HCT116 (cell line): ENCODE results near the gene NR1H4. TPM values are rescaled to one million over a fixed set of nuclear protein-coding genes. Genes with fewer than 3 reads are reported as not detected.

Experiments
- ATAC-seq: fragments of 200-7000 bp; cut with Tn5 transposase; 2 replicates; pipeline ENCODE4 v1.9.1; 2020; ENCODE audit warnings: mild to moderate bottlenecking, moderate library complexity
- BruUV-seq: library from RNA; stranded (reverse); fragments of 400-500 nt; replicated peaks from 2 replicates; lab custom pipeline; 2021; lab: Mats Ljungman, UMichigan
- CTCF ChIA-PET: fragments of 300-600 bp; sonication (Branson Sonifier 250); formaldehyde crosslinking; loops from one replicate; lab custom pipeline; 2021; ENCODE audit warnings: antibody characterized with exemption; lab: Charles Lee
- POLR2A ChIA-PET: fragments of 300-600, 350-600 bp; sonication (Branson Sonifier 250); formaldehyde crosslinking; loops from one replicate; lab custom pipeline; 2021; ENCODE audit warnings: antibody characterized with exemption; lab: Charles Lee
- RAD21 ChIA-PET, 2 experiments: fragments of 300-600 bp; sonication (Branson Sonifier 250); formaldehyde crosslinking; loops; one replicate each; lab custom pipeline; 2023; ENCODE audit warnings: low total read pairs in 2 of 2; ENCODE audit not compliant: uncharacterized antibody in 2 of 2, unreplicated experiment in 2 of 2, low non-redundant PET in 1 of 2; lab: Charles Lee
- DNase-seq: peaks from one replicate; pipeline ENCODE4 v3.0.0-alpha.2; 2010; ENCODE audit warnings: low read depth, low spot score
- H2AFZ ChIP-seq: fragments of 200-600 bp; shearing (Covaris generic), sonication (generic); 2 replicates; pipeline ENCODE4 v1.6.1; 2017; ENCODE audit warnings: low read depth, mixed run types, mixed read lengths, antibody characterized with exemption, low read length; ENCODE audit not compliant: poor library complexity, severe bottlenecking
- H3K27ac ChIP-seq: 2 replicates; pipeline ENCODE4 v1.5.1; 2012; ENCODE audit warnings: low read depth, low read length
- H3K27me3 ChIP-seq: fragments of 200-600 bp; sonication (generic); 2 replicates; pipeline ENCODE4 v1.6.1; 2016; ENCODE audit warnings: mixed run types, low read length, mixed read lengths; ENCODE audit not compliant: insufficient read depth
- H3K36me3 ChIP-seq, 2 experiments: fragments of 200-500 bp in 1 of 2; fragments of 200-600 bp in 1 of 2; sonication (Bioruptor generic) in 1 of 2; sonication (generic) in 1 of 2; 2 replicates each; pipeline versions ENCODE4 v1.5.1 to v1.6.1; 2014 to 2016; ENCODE audit warnings: low read length in 2 of 2, inconsistent platforms in 1 of 2, mixed read lengths in 1 of 2, mixed run types in 1 of 2; ENCODE audit not compliant: insufficient read depth in 2 of 2, control insufficient read depth in 1 of 2
- H3K4me1 ChIP-seq, 2 experiments: fragments of 200-600 bp in 1 of 2; sonication (generic) in 1 of 2; 2 replicates each; pipeline versions ENCODE4 v1.5.1 to v1.6.1; 2012 to 2017; ENCODE audit warnings: low read length in 2 of 2, inconsistent platforms in 1 of 2, mild to moderate bottlenecking in 1 of 2, mixed read lengths in 1 of 2, mixed run types in 1 of 2, moderate library complexity in 1 of 2; ENCODE audit not compliant: insufficient read depth in 2 of 2, control insufficient read depth in 1 of 2
- H3K4me2 ChIP-seq: fragments of 200-600 bp; sonication (generic); 2 replicates; pipeline ENCODE4 v1.6.1; 2017; ENCODE audit warnings: mixed run types, low read length, mixed read lengths
- H3K4me3 ChIP-seq, 2 experiments: fragments of 200-600 bp in 1 of 2; sonication (generic) in 1 of 2; replicated peaks in 1 of 2; 2 replicates each; pipeline ENCODE4 v1.5.1; 2011 to 2016; ENCODE audit warnings: low read length in 2 of 2, control low read depth in 1 of 2, low read depth in 1 of 2, mild to moderate bottlenecking in 1 of 2, mixed read lengths in 1 of 2, mixed run types in 1 of 2
- H3K79me2 ChIP-seq: fragments of 200-600 bp; sonication (generic); 2 replicates; pipeline ENCODE4 v1.6.1; 2017; ENCODE audit warnings: mild to moderate bottlenecking, mixed run types, low read length, moderate library complexity, mixed read lengths; ENCODE audit not compliant: insufficient read depth
- H3K9ac ChIP-seq: fragments of 200-600 bp; sonication (generic); 2 replicates; pipeline ENCODE4 v1.6.1; 2016; ENCODE audit warnings: low read length, mixed read lengths
- H3K9me2 ChIP-seq: fragments of 200-600 bp; sonication (generic), shearing (Covaris generic); 2 replicates; pipeline ENCODE4 v1.6.1; 2017; ENCODE audit warnings: mixed run types, mild to moderate bottlenecking, moderate library complexity; ENCODE audit not compliant: insufficient read depth
- H3K9me3 ChIP-seq, 2 experiments: fragments of 200-500 bp in 1 of 2; fragments of 200-600 bp in 1 of 2; sonication (Bioruptor generic) in 1 of 2; sonication (generic) in 1 of 2; 2 replicates each; pipeline ENCODE4 v1.6.1; 2014 to 2017; ENCODE audit warnings: low read length in 2 of 2, mixed read lengths in 2 of 2, inconsistent platforms in 1 of 2, low read depth in 1 of 2, mild to moderate bottlenecking in 1 of 2, mixed run types in 1 of 2, moderate library complexity in 1 of 2; ENCODE audit not compliant: control insufficient read depth in 1 of 2, insufficient read depth in 1 of 2
- H4K20me1 ChIP-seq: fragments of 200-600 bp; sonication (generic), shearing (Covaris generic); 2 replicates; pipeline ENCODE4 v1.6.1; 2017; ENCODE audit warnings: mixed run types, mild to moderate bottlenecking, moderate library complexity; ENCODE audit not compliant: insufficient read depth
- CEBPB ChIP-seq: IDR thresholded peaks from 2 replicates; pipeline ENCODE4 v1.6.1; 2012; ENCODE audit warnings: low read depth
- EGR1 ChIP-seq: IDR thresholded peaks from 2 replicates; pipeline ENCODE4 v1.6.1; 2012; ENCODE audit warnings: low read depth
- ELF1 ChIP-seq: IDR thresholded peaks from 2 replicates; pipeline ENCODE4 v1.6.1; 2012; ENCODE audit warnings: low read depth, borderline replicate concordance
- EZH2 ChIP-seq: fragments of 200-600 bp; sonication (generic); IDR thresholded peaks from 2 replicates; pipeline ENCODE4 v1.6.1; 2017; ENCODE audit warnings: antibody characterized with exemption, mixed run types
- EZH2phosphoT487 ChIP-seq: fragments of 200-600 bp; IDR thresholded peaks from 2 replicates; pipeline ENCODE4 v1.6.1; 2018; ENCODE audit warnings: antibody characterized with exemption, borderline replicate concordance
- FOSL1 ChIP-seq: IDR thresholded peaks from 2 replicates; pipeline ENCODE4 v1.6.1; 2012; ENCODE audit warnings: low read depth
- JUND ChIP-seq: IDR thresholded peaks from 2 replicates; pipeline ENCODE4 v1.6.1; 2012
- POLR2A ChIP-seq: IDR thresholded peaks from 2 replicates; pipeline ENCODE4 v1.7.0; 2011; ENCODE audit warnings: borderline replicate concordance; ENCODE audit not compliant: insufficient read depth, insufficient read length; ENCODE audit errors: extremely low read depth
- RAD21 ChIP-seq: IDR thresholded peaks from 2 replicates; pipeline ENCODE4 v1.6.1; 2012; ENCODE audit warnings: low read depth, mild to moderate bottlenecking
- SIN3A ChIP-seq: IDR thresholded peaks from 2 replicates; pipeline ENCODE4 v1.6.1; 2012; ENCODE audit warnings: low read depth
- SP1 ChIP-seq: IDR thresholded peaks from 2 replicates; pipeline ENCODE4 v1.6.1; 2012; ENCODE audit warnings: low read depth
- SRF ChIP-seq: IDR thresholded peaks from 2 replicates; pipeline ENCODE4 v1.6.1; 2012; ENCODE audit warnings: low read depth
- YY1 ChIP-seq: IDR thresholded peaks from 2 replicates; pipeline ENCODE4 v1.6.1; 2011; ENCODE audit warnings: low read length, low read depth, moderate library complexity, mild to moderate bottlenecking; ENCODE audit not compliant: insufficient replicate concordance; ENCODE audit errors: extremely low read depth
- ZFX ChIP-seq: fragments of 450-650 bp; IDR thresholded peaks from 2 replicates; pipeline ENCODE4 v1.6.1; 2017
- intact Hi-C: fragments of 100-400 bp; cut with micrococcal nuclease; formaldehyde crosslinking; loops from 2 replicates; pipeline ENCODE4 v1.10.0; 2022
- total RNA-seq: library from RNA; stranded (reverse); gene quantifications from one replicate; pipeline ENCODE4 v1.2.1, GENCODE V29; 2021; ENCODE audit not compliant: unreplicated experiment
- TF ChIP-seq, protein P1 (sequence below): IDR thresholded peaks from 2 replicates; pipeline ENCODE4 v1.6.1; 2012; ENCODE audit warnings: low read depth
- TF ChIP-seq, protein P2 (sequence below): IDR thresholded peaks from 2 replicates; pipeline ENCODE4 v1.6.1; 2012
- TF ChIP-seq, protein P3 (sequence below): IDR thresholded peaks from 2 replicates; pipeline ENCODE4 v1.6.1; 2011; ENCODE audit warnings: mild to moderate bottlenecking, low read length, moderate library complexity; ENCODE audit not compliant: insufficient replicate concordance; ENCODE audit errors: extremely low read depth

NR1H4 gene
- total RNA-seq, 1 experiment from 2014 or later: not detected

DNA sequence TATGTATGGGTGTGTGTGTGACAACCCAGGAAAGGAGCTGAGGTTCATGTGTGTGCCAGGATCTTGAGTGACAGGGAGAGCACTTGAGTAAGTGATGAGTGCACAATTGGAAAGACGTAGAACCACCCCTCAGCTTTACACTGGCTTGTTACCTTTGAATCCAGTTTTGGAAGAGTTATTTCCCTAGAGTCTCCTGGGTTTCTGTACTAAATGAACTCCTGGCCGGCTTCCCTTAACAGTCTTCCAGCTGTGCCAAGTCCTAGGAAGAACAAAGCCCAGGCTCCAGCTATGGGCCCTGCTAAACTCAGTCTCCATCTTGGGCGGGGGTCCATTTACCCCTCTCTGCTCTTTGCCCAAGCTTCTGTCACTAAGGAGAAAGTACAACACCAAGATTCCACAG is 19.7 kb upstream of the NR1H4 start:
- Histone ChIP-seq H3K4me3 (no peak overlapping the region), H3K79me2 (no peaks in the 10 kb centered on the region), H3K4me2 (no peak overlapping the region), H3K4me1 (no peaks in the 10 kb centered on the region), H3K9me3 (no peaks in the 10 kb centered on the region), H3K27ac (no peak overlapping the region), H3K27me3 (peaks cover 4% of the 10 kb centered on the region; the same call in 1 of the 2 replicates), H3K9me2 (no peaks in the 10 kb centered on the region), H2AFZ (no peak overlapping the region), H3K36me3 (no peaks in the 10 kb centered on the region), H4K20me1 (no peaks in the 10 kb centered on the region), H3K9ac (no peak overlapping the region)
- POLR2A ChIA-PET: no interaction called here
- ATAC-seq (no peak), DNase-seq (no peak)
- TF ChIP-seq POLR2A (no peak), YY1 (no peak), ELF1 (no peak), SIN3A (no peak), EGR1 (no peak), RAD21 (no peak), CEBPB (no peak), ZFX (no peak), FOSL1 (no peak), SP1 (no peak), JUND (no peak), EZH2phosphoT487 (no peak), EZH2 (no peak), SRF (no peak)
- TF ChIP-seq, protein P1, sequence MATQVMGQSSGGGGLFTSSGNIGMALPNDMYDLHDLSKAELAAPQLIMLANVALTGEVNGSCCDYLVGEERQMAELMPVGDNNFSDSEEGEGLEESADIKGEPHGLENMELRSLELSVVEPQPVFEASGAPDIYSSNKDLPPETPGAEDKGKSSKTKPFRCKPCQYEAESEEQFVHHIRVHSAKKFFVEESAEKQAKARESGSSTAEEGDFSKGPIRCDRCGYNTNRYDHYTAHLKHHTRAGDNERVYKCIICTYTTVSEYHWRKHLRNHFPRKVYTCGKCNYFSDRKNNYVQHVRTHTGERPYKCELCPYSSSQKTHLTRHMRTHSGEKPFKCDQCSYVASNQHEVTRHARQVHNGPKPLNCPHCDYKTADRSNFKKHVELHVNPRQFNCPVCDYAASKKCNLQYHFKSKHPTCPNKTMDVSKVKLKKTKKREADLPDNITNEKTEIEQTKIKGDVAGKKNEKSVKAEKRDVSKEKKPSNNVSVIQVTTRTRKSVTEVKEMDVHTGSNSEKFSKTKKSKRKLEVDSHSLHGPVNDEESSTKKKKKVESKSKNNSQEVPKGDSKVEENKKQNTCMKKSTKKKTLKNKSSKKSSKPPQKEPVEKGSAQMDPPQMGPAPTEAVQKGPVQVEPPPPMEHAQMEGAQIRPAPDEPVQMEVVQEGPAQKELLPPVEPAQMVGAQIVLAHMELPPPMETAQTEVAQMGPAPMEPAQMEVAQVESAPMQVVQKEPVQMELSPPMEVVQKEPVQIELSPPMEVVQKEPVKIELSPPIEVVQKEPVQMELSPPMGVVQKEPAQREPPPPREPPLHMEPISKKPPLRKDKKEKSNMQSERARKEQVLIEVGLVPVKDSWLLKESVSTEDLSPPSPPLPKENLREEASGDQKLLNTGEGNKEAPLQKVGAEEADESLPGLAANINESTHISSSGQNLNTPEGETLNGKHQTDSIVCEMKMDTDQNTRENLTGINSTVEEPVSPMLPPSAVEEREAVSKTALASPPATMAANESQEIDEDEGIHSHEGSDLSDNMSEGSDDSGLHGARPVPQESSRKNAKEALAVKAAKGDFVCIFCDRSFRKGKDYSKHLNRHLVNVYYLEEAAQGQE: no peak
- TF ChIP-seq, protein P2, sequence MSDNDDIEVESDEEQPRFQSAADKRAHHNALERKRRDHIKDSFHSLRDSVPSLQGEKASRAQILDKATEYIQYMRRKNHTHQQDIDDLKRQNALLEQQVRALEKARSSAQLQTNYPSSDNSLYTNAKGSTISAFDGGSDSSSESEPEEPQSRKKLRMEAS: no peak
- TF ChIP-seq, protein P3, sequence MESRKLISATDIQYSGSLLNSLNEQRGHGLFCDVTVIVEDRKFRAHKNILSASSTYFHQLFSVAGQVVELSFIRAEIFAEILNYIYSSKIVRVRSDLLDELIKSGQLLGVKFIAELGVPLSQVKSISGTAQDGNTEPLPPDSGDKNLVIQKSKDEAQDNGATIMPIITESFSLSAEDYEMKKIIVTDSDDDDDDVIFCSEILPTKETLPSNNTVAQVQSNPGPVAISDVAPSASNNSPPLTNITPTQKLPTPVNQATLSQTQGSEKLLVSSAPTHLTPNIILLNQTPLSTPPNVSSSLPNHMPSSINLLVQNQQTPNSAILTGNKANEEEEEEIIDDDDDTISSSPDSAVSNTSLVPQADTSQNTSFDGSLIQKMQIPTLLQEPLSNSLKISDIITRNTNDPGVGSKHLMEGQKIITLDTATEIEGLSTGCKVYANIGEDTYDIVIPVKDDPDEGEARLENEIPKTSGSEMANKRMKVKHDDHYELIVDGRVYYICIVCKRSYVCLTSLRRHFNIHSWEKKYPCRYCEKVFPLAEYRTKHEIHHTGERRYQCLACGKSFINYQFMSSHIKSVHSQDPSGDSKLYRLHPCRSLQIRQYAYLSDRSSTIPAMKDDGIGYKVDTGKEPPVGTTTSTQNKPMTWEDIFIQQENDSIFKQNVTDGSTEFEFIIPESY: no peak
- RAD21 ChIA-PET: no interaction called here
- intact Hi-C loops: no loop called here
- no TSS peak for BruUV-seq
- CTCF ChIA-PET: interaction anchor here (1.7 kb wide), 1 partner anchor 49 kb away, joined by 4 read pairs; no protein-coding TSS in a partner anchor
